Fibroblast of lung (primary cell): ENCODE measurements around the gene RIC8B. TPM values are rescaled to one million over a fixed set of nuclear protein-coding genes. Genes with fewer than 3 reads are reported as not detected.

ENCODE experiments used
- DNase-seq, 2 donors: peaks; one replicate each; pipeline versions ENCODE4 v3.0.0 to v3.0.0-alpha.2; 2010; ENCODE audit warnings: low read depth in 2 of 2
- H2AFZ ChIP-seq: 2 replicates; pipeline ENCODE4 v1.5.1; 2012; ENCODE audit warnings: low read length, control low read depth, inconsistent platforms
- H3K27ac ChIP-seq: 2 replicates; pipeline ENCODE4 v1.5.1; 2011; ENCODE audit warnings: low read length, control low read depth; ENCODE audit not compliant: insufficient read depth
- H3K27me3 ChIP-seq: 2 replicates; pipeline ENCODE4 v1.5.1; 2011; ENCODE audit warnings: mild to moderate bottlenecking, low read length; ENCODE audit not compliant: control insufficient read depth, insufficient read depth
- H3K36me3 ChIP-seq: 2 replicates; pipeline ENCODE4 v1.5.1; 2011; ENCODE audit warnings: low read length; ENCODE audit not compliant: control insufficient read depth, insufficient read depth
- H3K4me1 ChIP-seq: 2 replicates; pipeline ENCODE4 v1.5.1; 2011; ENCODE audit warnings: low read length; ENCODE audit not compliant: control insufficient read depth, insufficient read depth; ENCODE audit errors: extremely low read depth
- H3K4me2 ChIP-seq: 2 replicates; pipeline ENCODE4 v1.5.1; 2011; ENCODE audit warnings: low read length, control low read depth; ENCODE audit not compliant: insufficient read depth; ENCODE audit errors: extremely low read depth
- H3K4me3 ChIP-seq, 4 experiments: fragments of 200-600 bp in 1 of 4; sonication (generic) in 1 of 4; replicated peaks in 1 of 4; 2 replicates each; pipeline ENCODE4 v1.5.1; 2011 to 2016; ENCODE audit warnings: low read length in 4 of 4, low read depth in 3 of 4, mild to moderate bottlenecking in 3 of 4, control low read depth in 2 of 4, inconsistent platforms in 1 of 4, mixed read lengths in 1 of 4; ENCODE audit not compliant: insufficient read depth in 1 of 4; ENCODE audit errors: control extremely low read depth in 1 of 4
- H3K79me2 ChIP-seq: 2 replicates; pipeline ENCODE4 v1.5.1; 2012; ENCODE audit warnings: mild to moderate bottlenecking, low read length, inconsistent platforms; ENCODE audit not compliant: control insufficient read depth, insufficient read depth
- H3K9ac ChIP-seq: 2 replicates; pipeline ENCODE4 v1.5.1; 2011; ENCODE audit warnings: mild to moderate bottlenecking, low read length, control low read depth; ENCODE audit not compliant: insufficient read depth
- H3K9me3 ChIP-seq: 2 replicates; pipeline ENCODE4 v1.5.1; 2012; ENCODE audit warnings: low read depth, low read length; ENCODE audit not compliant: control insufficient read depth, insufficient read depth
- H4K20me1 ChIP-seq: 2 replicates; pipeline ENCODE4 v1.5.1; 2011; ENCODE audit warnings: low read length; ENCODE audit not compliant: control insufficient read depth, insufficient read depth; ENCODE audit errors: extremely low read depth
- EZH2 ChIP-seq: IDR thresholded peaks from 2 replicates; pipeline ENCODE4 v1.5.1; 2012; ENCODE audit warnings: low read length, control low read depth, mild to moderate bottlenecking; ENCODE audit errors: missing control alignments
- polyA plus RNA-seq, 2 donors: library from polyadenylated mRNA; depleted of rRNA in 1 of 2; stranded (reverse) in 1 of 2; unstranded in 1 of 2; fragments of >200 nt; gene quantifications; 2 replicates each; pipeline ENCODE4 v1.2.1, GENCODE V29; 2011 to 2012; ENCODE audit warnings: missing spikeins in 1 of 2
- total RNA-seq: library from RNA; depleted of rRNA; stranded (reverse); fragments of >200 nt; gene quantifications from 2 replicates; pipeline ENCODE4 v1.2.1, GENCODE V29; 2014
- TF ChIP-seq, protein P1 (sequence below), 2 donors: IDR thresholded peaks in 1 of 2; conservative IDR thresholded peaks in 1 of 2; 1 replicate in 1 of 2; 2 replicates in 1 of 2; pipeline ENCODE4 v1.5.1; 2011 to 2012; ENCODE audit warnings: low read length in 2 of 2, control low read depth in 1 of 2, inconsistent platforms in 1 of 2, low read depth in 1 of 2, mild to moderate bottlenecking in 1 of 2

The RIC8B gene
- total and polyA plus RNA-seq, 2 donors (not counting 1 experiment from before 2014, with no cell fraction given) = 9.2 to 11.6 TPM

DNA sequence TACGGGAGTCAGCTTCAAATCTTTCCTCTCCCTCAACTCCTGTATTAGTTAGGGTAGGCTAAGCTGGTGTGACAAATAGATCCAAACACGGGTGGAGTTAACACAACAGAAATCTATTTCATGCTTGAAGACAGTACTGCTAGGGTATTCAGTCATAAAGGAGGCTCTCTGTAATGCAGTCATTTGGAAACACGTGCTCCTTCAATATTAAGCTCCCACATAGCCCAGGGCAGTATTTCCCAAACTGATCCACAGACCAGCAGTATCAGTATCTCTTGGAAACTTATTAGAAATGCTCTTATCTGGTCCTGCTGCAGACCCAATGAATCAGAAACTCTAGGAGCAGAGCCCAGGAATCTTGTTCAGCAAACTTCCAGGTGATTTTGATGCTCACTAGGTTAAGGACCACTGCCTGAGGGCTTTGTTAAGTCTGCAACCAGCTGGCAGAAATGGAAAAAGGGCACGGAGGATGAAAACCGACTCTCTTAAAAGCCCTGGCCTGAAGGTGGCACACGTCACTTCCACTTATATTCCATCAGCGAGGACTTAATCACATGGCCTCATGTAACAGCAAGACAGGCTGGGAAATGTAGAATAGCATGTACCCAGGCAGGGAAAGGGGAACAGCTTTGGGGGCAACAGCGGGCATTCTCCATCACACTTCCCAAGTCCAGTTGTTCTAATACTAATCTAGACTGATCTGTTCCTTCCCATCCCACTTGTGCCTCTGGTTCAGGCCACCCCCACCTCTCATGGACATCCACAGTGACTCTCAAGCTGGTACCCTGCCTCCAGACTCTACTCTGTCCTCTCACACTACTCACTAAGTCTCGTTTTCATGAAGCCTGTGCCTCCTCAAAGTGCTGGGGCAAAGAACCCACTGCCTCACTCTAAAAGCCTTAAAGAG is 38.2 kb upstream of the RIC8B start:
- no peak overlapping the region for H2AFZ ChIP-seq
- H3K27me3 ChIP-seq = no peaks in the 10 kb centered on the region
- no peaks in the 10 kb centered on the region for H3K9me3 ChIP-seq
- H3K27ac ChIP-seq = no peak overlapping the region
- H3K9ac ChIP-seq = no peak overlapping the region
- H3K36me3 ChIP-seq = no peaks in the 10 kb centered on the region
- H3K79me2 ChIP-seq = no peaks in the 10 kb centered on the region
- no peaks in the 10 kb centered on the region for H3K4me1 ChIP-seq
- TF ChIP-seq EZH2 = no peak
- TF ChIP-seq, protein P1, sequence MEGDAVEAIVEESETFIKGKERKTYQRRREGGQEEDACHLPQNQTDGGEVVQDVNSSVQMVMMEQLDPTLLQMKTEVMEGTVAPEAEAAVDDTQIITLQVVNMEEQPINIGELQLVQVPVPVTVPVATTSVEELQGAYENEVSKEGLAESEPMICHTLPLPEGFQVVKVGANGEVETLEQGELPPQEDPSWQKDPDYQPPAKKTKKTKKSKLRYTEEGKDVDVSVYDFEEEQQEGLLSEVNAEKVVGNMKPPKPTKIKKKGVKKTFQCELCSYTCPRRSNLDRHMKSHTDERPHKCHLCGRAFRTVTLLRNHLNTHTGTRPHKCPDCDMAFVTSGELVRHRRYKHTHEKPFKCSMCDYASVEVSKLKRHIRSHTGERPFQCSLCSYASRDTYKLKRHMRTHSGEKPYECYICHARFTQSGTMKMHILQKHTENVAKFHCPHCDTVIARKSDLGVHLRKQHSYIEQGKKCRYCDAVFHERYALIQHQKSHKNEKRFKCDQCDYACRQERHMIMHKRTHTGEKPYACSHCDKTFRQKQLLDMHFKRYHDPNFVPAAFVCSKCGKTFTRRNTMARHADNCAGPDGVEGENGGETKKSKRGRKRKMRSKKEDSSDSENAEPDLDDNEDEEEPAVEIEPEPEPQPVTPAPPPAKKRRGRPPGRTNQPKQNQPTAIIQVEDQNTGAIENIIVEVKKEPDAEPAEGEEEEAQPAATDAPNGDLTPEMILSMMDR (conservative IDR thresholded peaks at IDR 0.05 in 1 of 2, IDR thresholded peaks at IDR 0.05 in 1 of 2; ENCODE audit: low read depth in 1 of 2, low read length in 2 of 2) = no peak
- H4K20me1 ChIP-seq = no peaks in the 10 kb centered on the region
- H3K4me2 ChIP-seq = no peak overlapping the region
- no peak overlapping the region for H3K4me3 ChIP-seq
- DNase-seq = no peak

- peak in 1 of 2 donors; percentile 64 for DNase-seq
- no peaks in the 10 kb centered on the region for H4K20me1 ChIP-seq
- H3K9ac ChIP-seq = no peak overlapping the region
- H3K79me2 ChIP-seq = no peaks in the 10 kb centered on the region
- no peak overlapping the region for H2AFZ ChIP-seq
- H3K9me3 ChIP-seq = no peaks in the 10 kb centered on the region
- H3K4me1 ChIP-seq = no peaks in the 10 kb centered on the region
- H3K4me2 ChIP-seq = no peak overlapping the region
- TF ChIP-seq, protein P1 (conservative IDR thresholded peaks at IDR 0.05 in 1 of 2, IDR thresholded peaks at IDR 0.05 in 1 of 2; ENCODE audit: low read depth in 1 of 2, low read length in 2 of 2) = no peak
- no peak for TF ChIP-seq EZH2
- no peak overlapping the region for H3K4me3 ChIP-seq
- H3K27me3 ChIP-seq = peaks cover 3% of the 10 kb centered on the region
- no peak overlapping the region for H3K27ac ChIP-seq
- H3K36me3 ChIP-seq = no peaks in the 10 kb centered on the region
These were observed 35.2 kb upstream of the RIC8B start for GRCh38 chr12:106739318-106739717.

DNA sequence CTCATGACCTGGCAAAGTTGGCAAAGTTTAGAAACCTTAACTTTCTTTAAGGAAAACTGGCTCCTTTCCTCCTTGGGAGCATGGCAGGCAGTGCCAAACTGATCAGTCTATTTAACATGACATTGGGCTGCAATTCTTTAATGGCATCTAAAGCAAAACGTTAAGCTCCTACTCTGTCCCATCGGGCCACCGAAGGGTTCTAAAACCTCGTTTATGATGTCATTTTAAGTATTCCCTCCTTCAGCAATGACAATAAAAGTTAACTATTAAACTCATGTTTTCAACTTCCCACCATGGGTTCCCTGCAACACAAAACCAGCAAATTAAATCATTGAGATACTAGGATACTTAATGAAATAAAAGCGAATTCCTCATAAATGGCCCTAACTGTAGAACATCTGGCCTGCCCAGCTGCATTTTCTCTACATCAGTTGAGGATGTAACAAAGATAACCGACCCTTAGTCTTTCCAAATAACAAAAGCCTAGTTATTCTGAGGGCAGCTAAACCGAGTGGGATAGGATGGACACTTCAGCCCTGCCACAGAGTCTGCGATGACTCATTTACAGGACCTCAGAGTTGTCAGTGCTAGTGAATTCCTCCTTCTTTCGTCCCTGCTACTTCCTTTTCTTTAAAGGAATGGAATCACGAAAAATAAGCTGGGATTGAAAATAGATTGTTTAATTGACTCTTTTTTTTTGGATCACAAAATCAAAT is 34.5 kb upstream of the RIC8B start:
- Histone ChIP-seq H3K4me1 (no peaks in the 10 kb centered on the region), H3K9me3 (no peaks in the 10 kb centered on the region), H3K79me2 (no peaks in the 10 kb centered on the region), H3K4me2 (no peak overlapping the region), H2AFZ (no peak overlapping the region), H3K9ac (no peak overlapping the region), H3K4me3 (no peak overlapping the region), H3K36me3 (no peaks in the 10 kb centered on the region), H3K27me3 (peaks cover 3% of the 10 kb centered on the region), H4K20me1 (no peaks in the 10 kb centered on the region), H3K27ac (no peak overlapping the region)
- TF ChIP-seq, protein P1 (conservative IDR thresholded peaks at IDR 0.05 in 1 of 2, IDR thresholded peaks at IDR 0.05 in 1 of 2; ENCODE audit: low read depth in 1 of 2, low read length in 2 of 2) = no peak
- no peak for TF ChIP-seq EZH2
- DNase-seq = peak; percentile 37 to 66
